Ectodermal cell (in vitro differentiated cells): ENCODE data around the gene CACNA1H.

Source experiments
- H3K27ac ChIP-seq: 2 replicates; pipeline ENCODE4 v1.7.0; 2013; ENCODE audit warnings: mild to moderate bottlenecking, low read depth, low read length; ENCODE audit not compliant: insufficient read depth, poor library complexity, severe bottlenecking
- H3K27me3 ChIP-seq: 2 replicates; pipeline ENCODE4 v1.7.0; 2013; ENCODE audit warnings: mild to moderate bottlenecking, low read length; ENCODE audit not compliant: insufficient read depth, control insufficient read depth, poor library complexity, severe bottlenecking
- H3K36me3 ChIP-seq: one replicate; pipeline ENCODE4 v1.7.0; 2013; ENCODE audit warnings: low read length; ENCODE audit not compliant: control insufficient read depth, insufficient read depth
- H3K4me1 ChIP-seq: one replicate; pipeline ENCODE4 v1.7.0; 2013; ENCODE audit warnings: low read length; ENCODE audit not compliant: control insufficient read depth, insufficient read depth
- H3K4me3 ChIP-seq: 2 replicates; pipeline ENCODE4 v1.7.0; 2013; ENCODE audit warnings: low read depth, low read length, control low read depth; ENCODE audit not compliant: insufficient read depth
- H3K9me3 ChIP-seq: 2 replicates; pipeline ENCODE4 v1.7.0; 2013; ENCODE audit warnings: mild to moderate bottlenecking, low read length, moderate library complexity; ENCODE audit not compliant: control insufficient read depth
- WGBS, 2 experiments: methylation state at CpG; one replicate each; pipeline ENCODE4 v1.1.7; 2013; ENCODE audit warnings: missing lambda C conversion rate in 2 of 2; 5-methylcytosine and 5-hydroxymethylcytosine counted together

CACNA1H gene

DNA sequence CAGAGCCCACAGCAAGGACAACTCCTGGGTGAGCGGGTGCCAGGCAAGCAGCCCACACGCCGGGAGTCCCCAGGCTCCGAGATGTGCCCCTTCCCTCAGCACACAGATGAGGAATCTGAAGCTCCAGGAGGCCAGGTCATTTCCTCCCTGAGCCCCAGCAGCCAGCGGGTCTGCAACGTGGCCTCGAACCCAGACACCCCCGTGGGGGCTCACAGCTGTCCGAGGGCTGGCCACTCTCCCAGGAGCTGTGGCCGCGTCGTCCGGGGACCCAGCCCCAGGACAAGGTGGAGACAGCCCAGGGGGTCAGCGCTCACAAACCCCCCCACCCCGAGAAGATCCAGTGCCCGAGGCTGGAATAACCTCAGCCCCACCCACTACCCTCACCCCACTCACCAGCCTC lies 39.4 kb upstream of the CACNA1H start:
- Histone ChIP-seq H3K4me1 (no peaks in the 10 kb centered on the region), H3K27ac (no peak overlapping the region), H3K4me3 (no peak overlapping the region), H3K9me3 (no peaks in the 10 kb centered on the region), H3K36me3 (no peaks in the 10 kb centered on the region), H3K27me3 (peaks cover 8% of the 10 kb centered on the region)
- 87 to 91% methylated on average over 16 of the region's 16 CpGs for WGBS, 2 experiments

DNA sequence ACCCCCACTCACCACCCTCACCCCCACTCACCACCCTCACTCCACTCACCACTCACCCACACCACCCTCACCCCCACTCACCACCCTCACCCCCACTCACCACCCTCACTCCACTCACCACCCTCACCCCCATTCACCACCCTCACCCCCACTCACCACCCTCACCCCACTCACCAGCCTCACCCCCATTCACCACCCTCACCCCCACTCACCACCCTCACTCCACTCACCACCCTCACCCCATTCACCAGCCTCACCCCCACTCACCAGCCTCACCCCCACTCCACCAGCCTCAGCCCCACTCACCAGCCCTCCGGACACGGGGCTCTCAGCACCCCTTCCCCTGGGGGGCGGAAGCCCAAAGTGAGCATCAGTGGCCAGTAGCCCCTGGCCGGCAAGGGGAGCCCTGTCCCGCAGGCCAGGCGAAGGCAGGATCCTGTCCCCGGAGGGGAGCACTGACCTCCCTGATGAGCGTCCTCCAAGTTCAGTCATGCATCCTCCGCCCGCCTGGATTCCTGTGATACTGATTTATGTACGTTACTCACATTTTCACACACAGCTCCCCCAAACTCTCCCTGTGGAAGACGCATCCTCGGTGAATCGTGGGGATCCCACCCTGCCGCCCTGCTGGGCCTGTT lies 38.9 kb upstream of the CACNA1H start:
- no peak overlapping the region for H3K27ac ChIP-seq
- H3K9me3 ChIP-seq = no peaks in the 10 kb centered on the region
- H3K4me3 ChIP-seq = no peak overlapping the region
- 89 to 90% methylated on average over 15 of the region's 15 CpGs for WGBS, 2 experiments
- no peaks in the 10 kb centered on the region for H3K4me1 ChIP-seq
- no peaks in the 10 kb centered on the region for H3K36me3 ChIP-seq
- H3K27me3 ChIP-seq = peaks cover 4% of the 10 kb centered on the region

DNA sequence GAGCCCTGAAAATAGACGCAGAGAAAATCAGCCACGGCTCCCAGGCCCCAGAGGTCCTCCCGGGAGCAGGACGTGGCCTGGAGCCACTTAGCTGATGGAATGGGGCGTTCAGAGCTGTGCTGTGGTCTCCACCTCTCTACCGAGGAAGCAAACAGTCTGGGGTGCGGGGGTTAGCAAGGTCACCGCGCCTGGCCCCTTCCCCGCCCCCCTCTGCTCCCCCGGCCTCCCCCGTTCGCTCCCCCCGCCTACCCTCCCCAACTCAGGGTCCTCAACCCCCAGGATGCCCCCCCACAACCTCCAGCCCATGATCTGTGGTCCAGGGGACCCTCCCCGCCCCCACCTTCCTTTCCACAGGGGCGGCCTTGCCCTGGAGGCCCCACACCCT lies 36.2 kb upstream of the CACNA1H start:
- Histone ChIP-seq H3K27me3 (peaks cover 4% of the 10 kb centered on the region), H3K27ac (no peak overlapping the region), H3K9me3 (no peaks in the 10 kb centered on the region), H3K4me1 (peaks cover 12% of the 10 kb centered on the region), H3K36me3 (no peaks in the 10 kb centered on the region), H3K4me3 (no peak overlapping the region)
- WGBS, 2 experiments = 90% methylated on average over 11 to 12 of the region's 16 CpGs

DNA sequence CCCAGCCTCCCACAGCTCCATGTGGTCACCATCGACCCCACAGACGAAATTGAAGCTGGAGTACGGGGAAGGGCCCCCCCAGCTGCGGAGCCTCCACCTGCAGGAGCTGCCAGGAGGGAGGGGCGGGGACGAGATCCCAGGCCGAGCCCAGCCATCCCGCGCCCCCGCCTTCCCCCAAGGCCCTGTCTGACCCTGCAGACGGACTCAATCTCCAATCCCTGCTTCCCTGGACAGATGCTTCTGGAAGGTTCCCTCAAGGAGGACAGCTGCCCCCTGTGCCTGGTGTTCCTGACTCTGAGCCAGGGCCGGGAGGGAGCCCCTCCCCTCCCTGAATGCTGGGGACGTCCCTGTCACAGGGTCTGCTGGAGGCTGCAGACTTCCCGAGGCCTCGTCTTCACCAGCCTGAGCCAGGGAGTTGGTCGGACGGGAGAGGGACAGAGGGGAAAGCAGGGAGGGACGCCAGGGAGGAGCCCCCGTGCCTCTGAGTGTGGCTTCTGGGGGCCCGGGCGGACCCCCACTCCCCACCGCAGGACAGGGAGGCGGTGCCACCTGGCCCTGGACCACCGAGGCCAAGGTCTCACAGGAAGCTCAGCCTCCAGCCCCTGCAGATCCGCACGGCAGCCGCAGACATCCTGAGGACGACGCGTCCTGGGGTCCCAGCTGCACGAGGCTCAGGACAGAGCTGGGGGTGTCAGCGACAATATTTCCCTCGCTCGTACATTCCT lies 35.6 kb upstream of the CACNA1H start:
- no peak overlapping the region for H3K4me3 ChIP-seq
- H3K4me1 ChIP-seq = peaks cover 13% of the 10 kb centered on the region
- no peaks in the 10 kb centered on the region for H3K9me3 ChIP-seq
- H3K27me3 ChIP-seq = peaks cover 4% of the 10 kb centered on the region
- WGBS, 2 experiments = 85% methylated on average over 34 of the region's 34 CpGs
- no peaks in the 10 kb centered on the region for H3K36me3 ChIP-seq
- H3K27ac ChIP-seq = no peak overlapping the region

DNA sequence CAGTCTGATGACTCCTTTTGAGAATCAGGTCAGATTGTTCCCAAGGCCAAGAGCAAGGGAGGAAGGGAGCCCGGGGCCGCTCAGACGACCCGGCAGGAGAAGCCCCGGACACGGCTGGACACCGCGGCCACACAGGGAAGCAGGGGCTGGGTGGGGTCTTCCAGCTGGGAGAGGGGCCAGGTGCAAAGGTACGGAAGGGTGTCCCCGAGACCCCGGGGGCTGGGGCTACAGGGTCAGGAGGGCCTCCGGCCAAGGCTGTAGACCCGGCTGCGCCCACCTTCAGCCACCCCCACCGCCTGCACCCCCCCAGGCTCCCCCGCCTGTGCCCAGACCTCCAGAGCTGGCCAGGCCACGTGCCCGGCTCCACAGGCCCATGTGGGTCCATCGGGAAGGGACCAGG lies 35.0 kb upstream of the CACNA1H start:
- 90 to 92% methylated on average over 19 of the region's 19 CpGs for WGBS, 2 experiments
- no peaks in the 10 kb centered on the region for H3K9me3 ChIP-seq
- peaks cover 13% of the 10 kb centered on the region for H3K4me1 ChIP-seq
- H3K36me3 ChIP-seq = no peaks in the 10 kb centered on the region
- H3K27ac ChIP-seq = no peak overlapping the region
- peaks cover 4% of the 10 kb centered on the region for H3K27me3 ChIP-seq
- H3K4me3 ChIP-seq = no peak overlapping the region

DNA sequence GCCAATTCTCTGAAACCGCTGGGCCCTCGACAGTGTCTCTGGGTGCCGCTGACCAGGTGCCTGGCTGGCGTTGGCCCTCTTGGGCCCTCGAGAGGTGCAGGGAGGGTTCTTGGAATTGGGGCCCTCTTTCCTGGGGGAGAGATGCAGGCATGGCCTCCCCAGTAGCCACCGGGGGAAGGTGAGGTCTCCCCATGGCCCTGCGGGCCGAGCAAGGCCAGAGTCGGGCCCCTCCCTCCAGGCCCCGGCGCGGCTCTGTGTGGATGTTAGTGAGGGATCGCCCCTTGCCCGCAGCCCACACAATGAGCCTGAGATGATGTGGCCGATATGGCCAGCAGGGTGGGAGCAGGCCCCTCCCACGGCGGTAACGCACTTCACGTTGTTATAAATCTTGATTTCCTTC lies 33.8 kb upstream of the CACNA1H start:
- 94% methylated on average over 19 of the region's 19 CpGs for WGBS, 2 experiments
- Histone ChIP-seq H3K4me3 (no peak overlapping the region), H3K9me3 (no peaks in the 10 kb centered on the region), H3K36me3 (no peaks in the 10 kb centered on the region), H3K27ac (no peak overlapping the region), H3K4me1 (peaks cover 13% of the 10 kb centered on the region), H3K27me3 (no peaks in the 10 kb centered on the region)

DNA sequence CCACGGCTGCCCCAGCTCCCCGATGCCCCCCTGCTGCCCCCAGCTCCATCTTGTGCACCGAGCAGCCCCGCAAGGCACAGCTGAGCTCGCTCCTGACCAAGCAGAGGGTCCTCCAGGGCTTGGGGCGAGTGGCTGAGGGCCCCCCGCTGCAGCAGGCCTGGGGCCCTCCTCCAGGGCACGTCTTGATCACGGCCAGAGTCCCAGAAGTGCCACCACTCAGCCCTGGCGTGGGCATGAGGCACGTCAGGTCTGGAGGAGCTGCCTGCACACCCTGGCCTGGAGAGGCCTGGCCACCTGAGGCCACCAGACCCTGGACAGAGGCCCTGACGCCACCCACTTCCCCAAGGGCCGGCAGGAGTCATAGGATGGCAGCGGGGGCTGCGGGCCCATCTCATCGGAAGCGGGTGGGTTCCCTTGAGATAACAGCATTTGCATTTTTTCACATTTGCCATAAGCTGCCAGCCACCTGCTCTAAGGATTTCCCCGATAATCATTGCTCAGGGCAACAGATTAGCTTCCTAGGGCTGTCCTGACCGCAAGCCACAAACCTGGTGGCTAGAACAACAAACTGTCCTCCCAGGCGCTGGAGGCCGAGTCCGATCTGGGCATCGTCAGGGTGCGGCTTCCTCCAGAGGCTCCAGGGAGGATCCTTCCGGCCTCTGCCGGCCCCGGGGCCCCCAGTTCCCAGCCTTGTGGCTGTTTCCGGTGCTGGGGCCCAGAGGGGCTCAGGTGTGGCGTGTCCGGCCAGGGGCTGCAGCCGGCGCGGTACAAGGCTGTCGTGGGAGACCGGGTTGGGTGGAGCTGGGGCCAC lies 32.9 kb upstream of the CACNA1H start:
- H3K36me3 ChIP-seq = no peaks in the 10 kb centered on the region
- no peaks in the 10 kb centered on the region for H3K9me3 ChIP-seq
- H3K4me1 ChIP-seq = peaks cover 13% of the 10 kb centered on the region
- no peak overlapping the region for H3K4me3 ChIP-seq
- no peaks in the 10 kb centered on the region for H3K27me3 ChIP-seq
- 93 to 94% methylated on average over 35 of the region's 35 CpGs for WGBS, 2 experiments
- no peak overlapping the region for H3K27ac ChIP-seq

DNA sequence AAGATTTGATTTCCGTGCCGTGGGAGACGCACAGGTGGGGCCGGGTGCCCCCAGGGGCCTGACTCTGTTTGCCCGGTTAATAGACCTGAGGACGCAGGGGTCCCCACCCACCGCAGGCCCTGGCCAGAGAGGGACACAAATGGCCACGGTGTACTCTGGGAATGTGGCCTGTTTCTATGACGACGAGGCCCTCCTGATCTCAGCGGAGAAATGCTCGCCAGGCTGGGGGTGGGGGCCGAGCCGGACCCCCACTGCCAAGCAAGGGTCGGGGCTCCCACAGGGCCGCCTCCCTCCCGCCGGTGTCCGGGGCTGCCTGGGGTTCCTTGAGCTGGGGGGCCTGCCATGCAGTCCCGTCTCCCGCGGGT lies 32.3 kb upstream of the CACNA1H start:
- Histone ChIP-seq H3K27ac (no peak overlapping the region), H3K27me3 (no peaks in the 10 kb centered on the region), H3K36me3 (no peaks in the 10 kb centered on the region), H3K9me3 (no peaks in the 10 kb centered on the region), H3K4me1 (peaks cover 18% of the 10 kb centered on the region), H3K4me3 (no peak overlapping the region)
- 90 to 91% methylated on average over 22 of the region's 22 CpGs for WGBS, 2 experiments

DNA sequence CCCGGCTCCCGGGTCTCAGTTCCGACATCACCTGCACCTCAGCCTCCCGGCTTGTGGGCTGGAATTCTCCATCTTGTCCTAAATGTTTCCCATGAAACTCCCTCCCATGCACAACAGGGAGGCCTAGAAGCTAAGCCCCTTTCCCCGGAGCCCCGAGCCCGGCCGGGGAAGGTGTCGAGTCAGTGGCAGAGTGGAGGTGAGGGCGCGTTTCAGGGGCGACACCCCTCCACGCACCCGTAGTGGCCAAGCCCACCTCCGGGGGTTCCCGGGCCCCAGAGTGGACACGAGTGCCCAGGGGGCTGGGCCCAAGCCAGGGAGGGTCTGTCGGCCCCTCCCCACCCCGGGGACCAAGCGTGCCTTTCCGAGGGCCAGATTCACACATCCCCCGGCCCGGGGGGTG lies 31.9 kb upstream of the CACNA1H start:
- H3K4me1 ChIP-seq = peaks cover 23% of the 10 kb centered on the region
- WGBS, 2 experiments = 89 to 91% methylated on average over 23 of the region's 23 CpGs

More for the DNA sequence above, 31.9 kb upstream of the CACNA1H start:
- no peaks in the 10 kb centered on the region for H3K36me3 ChIP-seq
- H3K4me3 ChIP-seq = no peak overlapping the region
- H3K27ac ChIP-seq = no peak overlapping the region
- no peaks in the 10 kb centered on the region for H3K9me3 ChIP-seq
- H3K27me3 ChIP-seq = no peaks in the 10 kb centered on the region
